Skeletal muscle satellite cell (primary cell): Measurements from ENCODE around the gene MCIDAS.

Experiments used
- H3K27me3 ChIP-seq: 2 replicates; pipeline ENCODE4 v1.7.0; 2013; ENCODE audit warnings: low read length; ENCODE audit not compliant: control insufficient read depth, insufficient read depth
- H3K36me3 ChIP-seq: 2 replicates; pipeline ENCODE4 v1.7.0; 2013; ENCODE audit warnings: mild to moderate bottlenecking, control low read depth, low read length; ENCODE audit not compliant: insufficient read depth
- H3K4me1 ChIP-seq: 2 replicates; pipeline ENCODE4 v1.7.0; 2013; ENCODE audit warnings: low read length; ENCODE audit not compliant: control insufficient read depth, insufficient read depth
- H3K4me2 ChIP-seq: 2 replicates; pipeline ENCODE4 v1.7.0; 2013; ENCODE audit warnings: mild to moderate bottlenecking, low read length
- H3K4me3 ChIP-seq: 2 replicates; pipeline ENCODE4 v1.7.0; 2013; ENCODE audit warnings: low read length
- H3K9ac ChIP-seq: 2 replicates; pipeline ENCODE4 v1.7.0; 2013; ENCODE audit warnings: mild to moderate bottlenecking, low read depth, low read length, moderate library complexity
- H3K9me3 ChIP-seq: replicated peaks from 2 replicates; pipeline ENCODE4 v1.7.0; 2013; ENCODE audit warnings: mild to moderate bottlenecking, control low read depth, low read length

The MCIDAS gene

DNA sequence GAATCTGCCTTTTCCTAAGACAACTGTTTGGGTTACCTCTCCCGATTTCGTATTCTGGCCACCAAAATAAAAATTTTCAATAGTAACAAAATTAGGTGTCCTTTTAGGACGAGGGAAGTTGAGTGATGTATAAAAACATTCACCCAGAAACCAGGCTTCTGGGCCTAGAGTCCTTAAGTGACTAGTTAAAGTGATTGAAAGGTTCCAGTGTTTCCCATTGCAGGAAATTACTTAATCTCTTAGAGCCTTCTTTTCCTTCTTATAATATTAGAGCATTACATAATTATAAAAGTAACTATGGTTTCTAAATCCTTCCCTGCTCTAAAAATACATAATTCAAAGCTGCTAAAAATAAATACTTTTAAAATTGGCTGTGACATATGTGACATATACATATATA lies 7.3 kb downstream of the MCIDAS start:
- no peak overlapping the region for H3K4me2 ChIP-seq
- H3K36me3 ChIP-seq, result no peaks in the 10 kb centered on the region
- no peaks in the 10 kb centered on the region for H3K9me3 ChIP-seq
- H3K4me3 ChIP-seq, result no peak overlapping the region
- H3K9ac ChIP-seq, result no peak overlapping the region
- H3K27me3 ChIP-seq, result peaks cover 52% of the 10 kb centered on the region
- H3K4me1 ChIP-seq, result no peaks in the 10 kb centered on the region

DNA sequence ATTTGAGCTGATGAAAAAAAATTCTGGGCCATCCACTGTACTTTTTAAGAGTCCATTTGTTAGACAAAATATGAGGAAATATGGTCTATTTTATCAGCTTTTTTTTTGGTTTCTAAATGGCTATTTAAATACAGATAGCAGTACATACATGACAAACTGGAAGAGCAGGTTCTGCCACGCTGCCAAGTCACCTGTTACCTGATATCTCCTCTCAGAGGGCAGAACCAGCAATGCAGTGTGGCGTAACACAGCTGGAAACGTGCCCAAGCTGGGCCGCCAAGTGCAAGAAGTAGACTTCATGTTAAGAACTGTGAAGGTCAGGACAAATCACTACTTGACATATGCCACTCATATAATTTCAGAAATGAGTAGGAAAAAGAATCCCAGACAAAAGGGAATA lies 8.1 kb downstream of the MCIDAS start:
- H3K4me1 ChIP-seq, result no peaks in the 10 kb centered on the region
- no peak overlapping the region for H3K9ac ChIP-seq
- H3K4me2 ChIP-seq, result no peak overlapping the region
- H3K4me3 ChIP-seq, result no peak overlapping the region
- H3K36me3 ChIP-seq, result no peaks in the 10 kb centered on the region
- no peaks in the 10 kb centered on the region for H3K9me3 ChIP-seq
- peaks cover 49% of the 10 kb centered on the region for H3K27me3 ChIP-seq

DNA sequence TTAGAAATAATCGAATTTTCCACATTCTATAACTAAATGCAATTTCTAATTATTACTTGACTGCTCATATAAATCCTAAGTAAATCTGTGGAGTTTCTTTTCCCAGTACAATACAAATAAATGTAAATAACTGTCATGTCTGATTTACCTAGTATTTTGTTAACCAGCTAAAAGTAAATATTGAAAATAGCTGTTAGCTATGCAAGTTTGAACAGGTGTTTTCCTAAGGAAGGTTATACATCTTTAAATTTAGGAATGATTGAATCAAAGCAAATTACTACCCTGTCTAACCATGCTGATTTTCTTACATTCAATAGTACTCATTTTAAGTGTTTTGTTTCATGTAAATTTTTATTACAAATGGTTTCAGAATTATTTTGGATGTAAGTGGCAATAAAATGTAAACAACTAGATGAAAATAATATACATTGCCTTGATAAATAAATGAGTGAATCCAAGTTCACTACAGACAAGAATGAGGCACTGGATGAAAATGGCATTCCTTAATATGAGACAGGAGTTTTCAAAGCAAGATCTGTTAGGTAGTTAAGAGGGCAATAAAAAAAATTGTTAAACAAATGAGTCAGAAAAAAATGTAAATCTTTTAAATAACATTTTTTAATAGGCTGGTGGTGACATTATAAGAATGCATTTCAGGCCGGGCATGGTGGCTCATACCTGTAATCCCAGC lies 15.8 kb downstream of the MCIDAS start:
- Histone ChIP-seq H3K4me2 (no peak overlapping the region), H3K9ac (no peak overlapping the region), H3K9me3 (no peaks in the 10 kb centered on the region), H3K4me1 (no peaks in the 10 kb centered on the region), H3K27me3 (peaks cover 42% of the 10 kb centered on the region), H3K36me3 (no peaks in the 10 kb centered on the region), H3K4me3 (no peak overlapping the region)

- no peak overlapping the region for H3K4me3 ChIP-seq
- H3K9ac ChIP-seq, result no peak overlapping the region
- H3K9me3 ChIP-seq, result no peaks in the 10 kb centered on the region
- no peak overlapping the region for H3K4me2 ChIP-seq
- peaks cover 46% of the 10 kb centered on the region for H3K27me3 ChIP-seq
- H3K36me3 ChIP-seq, result no peaks in the 10 kb centered on the region
- no peaks in the 10 kb centered on the region for H3K4me1 ChIP-seq
These were observed 22.1 kb downstream of the MCIDAS start for GRCh38 chr5:55205001-55205400.

GRCh38 chr5:55191165-55191564 lies 36.0 kb downstream of the MCIDAS start:
- Histone ChIP-seq H3K36me3 (no peaks in the 10 kb centered on the region), H3K4me3 (no peak overlapping the region), H3K9ac (no peak overlapping the region), H3K4me1 (no peaks in the 10 kb centered on the region), H3K4me2 (no peak overlapping the region), H3K9me3 (no peaks in the 10 kb centered on the region), H3K27me3 (peaks cover 67% of the 10 kb centered on the region)

DNA sequence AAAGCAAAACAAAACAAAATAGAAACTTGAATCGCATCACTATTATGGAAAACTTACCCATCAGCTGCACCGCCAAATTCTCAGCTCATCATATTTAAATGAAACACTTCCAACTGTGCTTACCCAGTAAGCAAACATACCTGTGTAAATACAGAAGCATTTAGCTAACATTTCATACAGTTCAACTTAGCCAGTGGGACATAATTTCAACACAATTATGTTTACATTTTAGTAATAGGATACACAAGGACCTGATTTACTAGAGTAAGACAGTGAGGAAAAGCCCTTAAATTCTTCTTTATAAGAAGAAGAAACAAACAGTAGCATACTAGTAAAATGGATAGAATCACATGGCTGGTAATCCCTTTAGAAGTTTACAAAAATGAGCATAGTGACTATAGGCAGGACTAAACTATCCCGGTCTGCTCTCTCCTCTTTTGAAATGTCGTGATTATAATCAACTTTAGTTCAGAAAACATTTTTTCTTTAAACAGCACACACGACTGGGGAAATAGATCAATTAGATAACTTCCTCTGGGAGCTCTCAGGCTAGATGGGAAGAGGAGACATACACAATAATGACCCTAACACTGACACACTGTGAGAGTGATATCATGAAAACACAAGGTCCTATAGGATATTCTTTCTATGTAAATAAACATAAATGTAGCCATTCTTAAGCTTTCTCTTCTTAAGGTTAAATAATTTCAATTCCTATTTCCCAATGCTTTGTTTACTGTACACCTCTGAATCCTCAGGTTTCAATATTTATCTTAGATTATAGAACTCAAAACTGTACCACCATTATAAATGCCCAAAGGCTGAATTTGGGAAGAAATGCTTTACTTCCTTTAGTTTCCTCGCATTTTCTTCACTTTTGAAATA lies 38.2 kb downstream of the MCIDAS start:
- H3K27me3 ChIP-seq, result peaks cover 64% of the 10 kb centered on the region

DNA sequence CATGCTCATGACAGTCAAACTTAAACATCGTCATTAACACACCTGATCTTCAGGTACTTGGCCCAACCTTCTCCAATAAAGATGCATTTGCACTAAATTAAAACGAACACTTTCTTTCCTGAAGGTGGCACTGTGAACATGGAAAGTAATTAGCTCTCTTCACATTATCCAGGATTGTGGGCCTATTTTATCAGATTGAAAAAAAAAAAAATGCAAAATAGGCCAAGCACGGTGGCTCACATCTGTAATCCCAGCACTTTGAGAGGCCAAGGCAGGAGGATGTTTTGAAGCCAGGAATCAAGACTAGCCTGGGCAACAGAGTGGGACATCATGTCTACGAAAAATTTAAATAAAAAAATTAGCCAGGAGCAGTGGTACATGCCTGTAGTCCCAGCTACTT lies 39.7 kb downstream of the MCIDAS start:
- no peak overlapping the region for H3K4me3 ChIP-seq
- no peaks in the 10 kb centered on the region for H3K9me3 ChIP-seq
- no peaks in the 10 kb centered on the region for H3K36me3 ChIP-seq
- no peak overlapping the region for H3K9ac ChIP-seq
- no peaks in the 10 kb centered on the region for H3K4me1 ChIP-seq
- H3K4me2 ChIP-seq, result no peak overlapping the region
- H3K27me3 ChIP-seq, result peaks cover 54% of the 10 kb centered on the region

More for the DNA sequence above, 38.2 kb downstream of the MCIDAS start:
- Histone ChIP-seq H3K4me1 (no peaks in the 10 kb centered on the region), H3K4me2 (no peak overlapping the region), H3K9me3 (no peaks in the 10 kb centered on the region), H3K4me3 (no peak overlapping the region), H3K9ac (no peak overlapping the region), H3K36me3 (no peaks in the 10 kb centered on the region)

- Histone ChIP-seq H3K9me3 (no peaks in the 10 kb centered on the region), H3K27me3 (peaks cover 54% of the 10 kb centered on the region), H3K4me3 (no peak overlapping the region), H3K9ac (no peak overlapping the region), H3K4me2 (no peak overlapping the region), H3K4me1 (peaks cover 11% of the 10 kb centered on the region), H3K36me3 (no peaks in the 10 kb centered on the region)
These were observed 47.1 kb downstream of the MCIDAS start for GRCh38 chr5:55180016-55180415.

GRCh38 chr5:55177078-55177477 lies 50.0 kb downstream of the MCIDAS start:
- Histone ChIP-seq H3K36me3 (no peaks in the 10 kb centered on the region), H3K4me1 (peaks cover 25% of the 10 kb centered on the region), H3K4me2 (no peak overlapping the region), H3K9ac (no peak overlapping the region), H3K4me3 (no peak overlapping the region), H3K27me3 (peaks cover 53% of the 10 kb centered on the region), H3K9me3 (no peaks in the 10 kb centered on the region)

GRCh38 chr5:55176176-55176818 lies 50.8 kb downstream of the MCIDAS start:
- Histone ChIP-seq H3K4me3 (peak overlapping the region; percentile 54), H3K9me3 (no peaks in the 10 kb centered on the region), H3K9ac (no peak overlapping the region), H3K4me1 (peaks cover 25% of the 10 kb centered on the region), H3K36me3 (no peaks in the 10 kb centered on the region), H3K27me3 (peaks cover 45% of the 10 kb centered on the region), H3K4me2 (peak overlapping the region; percentile 73)

- Histone ChIP-seq H3K4me1 (peaks cover 25% of the 10 kb centered on the region), H3K4me3 (peak overlapping the region; percentile 54), H3K4me2 (peak overlapping the region; percentile 73), H3K9me3 (no peaks in the 10 kb centered on the region), H3K9ac (no peak overlapping the region), H3K27me3 (peaks cover 40% of the 10 kb centered on the region), H3K36me3 (no peaks in the 10 kb centered on the region)
These were observed 51.3 kb downstream of the MCIDAS start for GRCh38 chr5:55175781-55176175.
